Bronchial epithelial cell (primary cell): ENCODE data around the gene RELCH. TPM values are rescaled to one million over a fixed set of nuclear protein-coding genes. Genes with fewer than 3 reads are reported as not detected.

Experiments used
- DNase-seq: peaks from one replicate; pipeline ENCODE4 v3.0.0-alpha.2; 2010; ENCODE audit warnings: low read depth
- FAIRE-seq: peaks from 2 replicates; lab custom pipeline; 2011; peaks lifted over from hg19 to GRCh38; lab: Jason Lieb, UNC
- H3K27me3 ChIP-seq: 2 replicates; pipeline ENCODE4 v1.5.1; 2011; ENCODE audit warnings: low read length; ENCODE audit not compliant: control insufficient read depth, insufficient read depth
- H3K36me3 ChIP-seq: 2 replicates; pipeline ENCODE4 v1.5.1; 2011; ENCODE audit warnings: low read length; ENCODE audit not compliant: control insufficient read depth, insufficient read depth
- H3K4me3 ChIP-seq: 2 replicates; pipeline ENCODE4 v1.5.1; 2011; ENCODE audit warnings: mild to moderate bottlenecking, low read depth, low read length, control low read depth
- total RNA-seq: library from RNA; depleted of rRNA; stranded (reverse); fragments of >200 nt; gene quantifications from 2 replicates; pipeline ENCODE4 v1.2.1, GENCODE V29; 2014
- TF ChIP-seq, protein P1 (sequence below): IDR thresholded peaks from 2 replicates; pipeline ENCODE4 v1.5.1; 2011; ENCODE audit warnings: mild to moderate bottlenecking, moderate library complexity, low read length, control low read depth, inconsistent platforms; ENCODE audit not compliant: insufficient read depth, severe bottlenecking

The RELCH gene
- total RNA-seq, 1 donor from 2014 or later: 29.5 TPM

DNA sequence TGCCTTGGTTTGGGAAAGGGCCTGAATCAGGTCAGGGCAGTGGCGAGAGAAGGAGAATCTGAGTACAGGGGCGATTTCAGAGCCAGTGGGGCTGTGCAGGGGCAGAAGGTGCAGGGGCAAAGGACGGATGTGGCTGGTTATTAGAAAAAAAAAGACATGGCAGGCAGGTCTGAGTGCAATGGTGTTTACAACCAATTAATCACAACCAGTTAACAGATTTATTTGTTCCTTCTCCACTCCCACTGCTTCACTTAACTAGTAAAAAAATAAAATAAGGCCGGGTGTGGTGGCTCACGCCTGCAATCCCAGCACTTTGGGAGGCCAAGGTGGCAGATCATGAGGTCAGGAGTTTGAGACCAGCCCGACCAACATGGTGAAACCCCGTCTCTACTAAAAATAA is 143.6 kb downstream of the RELCH start:
- Histone ChIP-seq H3K27me3 (no peaks in the 10 kb centered on the region), H3K4me3 (no peak overlapping the region), H3K36me3 (no peaks in the 10 kb centered on the region)
- no peak for FAIRE-seq
- TF ChIP-seq, protein P1, sequence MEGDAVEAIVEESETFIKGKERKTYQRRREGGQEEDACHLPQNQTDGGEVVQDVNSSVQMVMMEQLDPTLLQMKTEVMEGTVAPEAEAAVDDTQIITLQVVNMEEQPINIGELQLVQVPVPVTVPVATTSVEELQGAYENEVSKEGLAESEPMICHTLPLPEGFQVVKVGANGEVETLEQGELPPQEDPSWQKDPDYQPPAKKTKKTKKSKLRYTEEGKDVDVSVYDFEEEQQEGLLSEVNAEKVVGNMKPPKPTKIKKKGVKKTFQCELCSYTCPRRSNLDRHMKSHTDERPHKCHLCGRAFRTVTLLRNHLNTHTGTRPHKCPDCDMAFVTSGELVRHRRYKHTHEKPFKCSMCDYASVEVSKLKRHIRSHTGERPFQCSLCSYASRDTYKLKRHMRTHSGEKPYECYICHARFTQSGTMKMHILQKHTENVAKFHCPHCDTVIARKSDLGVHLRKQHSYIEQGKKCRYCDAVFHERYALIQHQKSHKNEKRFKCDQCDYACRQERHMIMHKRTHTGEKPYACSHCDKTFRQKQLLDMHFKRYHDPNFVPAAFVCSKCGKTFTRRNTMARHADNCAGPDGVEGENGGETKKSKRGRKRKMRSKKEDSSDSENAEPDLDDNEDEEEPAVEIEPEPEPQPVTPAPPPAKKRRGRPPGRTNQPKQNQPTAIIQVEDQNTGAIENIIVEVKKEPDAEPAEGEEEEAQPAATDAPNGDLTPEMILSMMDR: no peak
- no peak for DNase-seq

DNA sequence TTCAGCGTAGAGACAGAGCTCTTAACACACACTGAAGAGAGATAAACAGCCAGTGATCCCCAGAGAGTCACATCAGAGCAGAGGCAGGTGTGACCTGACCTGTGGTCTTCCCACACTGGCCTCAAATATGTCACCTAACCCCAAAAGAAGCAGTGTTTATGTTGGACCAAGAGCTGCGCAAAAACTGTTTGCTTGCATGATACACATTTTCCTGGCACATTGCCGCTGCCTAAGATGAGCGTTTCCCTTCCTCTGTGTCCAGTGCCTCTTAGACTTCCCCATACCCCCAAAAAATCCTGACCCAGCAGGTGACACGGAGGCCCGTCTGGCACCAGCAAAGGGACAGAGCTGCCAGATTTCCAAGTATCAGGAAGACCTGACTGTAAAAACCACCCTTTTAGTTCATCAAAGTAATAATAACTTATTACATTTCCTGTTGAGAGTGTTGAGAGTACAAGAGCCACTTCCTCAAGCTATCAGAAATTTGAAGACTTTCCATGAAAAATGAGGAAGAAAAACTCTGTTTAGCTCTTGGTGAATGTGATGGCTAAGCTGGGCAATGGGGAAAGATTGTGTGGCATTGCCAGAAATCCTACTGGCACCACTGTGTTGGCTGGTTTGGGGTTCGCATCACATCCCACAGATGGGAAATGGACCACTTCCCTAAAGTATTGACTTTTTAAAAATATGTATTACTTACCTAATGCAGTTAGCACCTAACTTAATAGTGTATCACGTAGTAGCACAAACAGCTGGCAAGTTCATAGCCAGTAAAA is 144.7 kb downstream of the RELCH start:
- H3K27me3 ChIP-seq: no peaks in the 10 kb centered on the region
- no peak overlapping the region for H3K4me3 ChIP-seq
- DNase-seq: no peak
- FAIRE-seq: no peak
- TF ChIP-seq, protein P1: no peak
- H3K36me3 ChIP-seq: no peaks in the 10 kb centered on the region

DNA sequence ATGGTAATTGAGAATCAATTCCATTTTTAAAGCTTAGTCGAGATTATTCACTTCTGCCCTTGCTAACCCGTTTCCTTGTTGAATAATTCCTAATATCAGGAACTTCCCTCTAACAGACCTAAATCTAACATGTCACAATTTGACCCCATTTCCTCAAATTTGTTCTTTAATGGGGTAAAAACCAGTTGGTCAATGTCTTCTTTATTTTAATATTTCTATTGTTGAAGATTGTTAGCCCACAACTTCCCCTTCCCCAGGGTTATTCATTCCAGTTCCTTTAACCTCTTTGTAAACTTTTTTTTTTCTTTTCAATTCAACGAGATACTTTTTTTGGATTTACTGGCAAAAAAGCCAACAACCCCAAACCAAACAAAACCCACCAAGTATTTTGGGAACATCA is 145.4 kb downstream of the RELCH start:
- FAIRE-seq: no peak

DNA sequence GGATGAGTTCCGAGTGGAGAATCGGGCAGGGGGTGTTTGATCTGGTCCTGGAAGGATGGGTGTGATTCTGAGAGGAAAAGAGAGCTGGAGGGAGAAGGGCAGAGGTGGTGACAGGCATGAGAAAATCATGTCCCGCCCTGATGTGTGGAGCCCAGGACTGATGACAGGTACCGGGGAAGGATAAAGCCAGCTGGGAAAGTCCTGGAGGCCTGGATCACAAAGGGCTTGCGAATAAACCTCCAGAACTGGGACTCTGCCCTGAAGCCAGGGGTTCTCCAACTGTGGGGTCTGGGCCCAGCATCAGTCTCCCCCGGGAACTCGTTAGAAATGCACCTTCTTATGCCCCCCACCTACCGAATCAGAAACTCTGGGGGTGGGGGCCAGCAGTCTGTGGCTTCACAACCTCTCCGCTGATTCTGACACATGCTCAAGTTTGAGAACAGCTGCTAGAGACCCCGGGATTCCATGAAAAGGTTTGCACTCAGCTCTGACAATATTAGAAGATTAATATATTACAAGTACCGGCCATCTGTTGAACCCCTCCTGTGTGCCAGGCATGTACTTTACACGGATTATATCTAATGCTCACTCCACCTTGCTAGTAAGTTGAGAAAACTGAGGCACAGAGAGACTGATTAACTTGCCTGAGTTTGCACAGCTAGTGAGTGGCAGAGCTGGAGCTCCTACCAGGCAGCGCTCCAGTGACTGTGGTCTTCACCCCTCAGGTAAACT is 146.1 kb downstream of the RELCH start:
- DNase-seq: no peak
- Histone ChIP-seq H3K4me3 (no peak overlapping the region), H3K27me3 (no peaks in the 10 kb centered on the region), H3K36me3 (no peaks in the 10 kb centered on the region)
- TF ChIP-seq, protein P1: no peak
- FAIRE-seq: no peak

More for the DNA sequence above, 145.4 kb downstream of the RELCH start:
- no peak for DNase-seq
- TF ChIP-seq, protein P1: no peak
- Histone ChIP-seq H3K36me3 (no peaks in the 10 kb centered on the region), H3K27me3 (no peaks in the 10 kb centered on the region), H3K4me3 (no peak overlapping the region)

DNA sequence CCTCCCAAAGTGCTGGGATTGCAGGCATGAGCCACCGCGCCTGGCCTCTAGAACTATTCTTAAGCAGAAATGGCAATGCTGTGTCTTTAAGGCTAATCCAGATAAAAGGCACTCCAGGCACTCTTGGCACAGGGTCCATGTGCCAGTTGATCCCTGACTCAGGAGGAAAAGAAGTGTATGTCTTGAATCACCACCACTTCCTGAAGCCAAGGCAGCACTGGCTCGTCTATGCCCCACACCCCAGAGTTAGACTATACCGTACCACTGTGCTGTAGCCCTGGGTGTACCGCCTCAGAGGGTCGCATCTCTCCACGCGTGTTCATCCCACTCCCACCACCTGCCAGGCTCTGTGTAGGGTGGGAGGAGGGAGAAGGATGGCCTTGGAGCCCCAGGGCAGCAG is 147.1 kb downstream of the RELCH start:
- Histone ChIP-seq H3K36me3 (no peaks in the 10 kb centered on the region), H3K27me3 (no peaks in the 10 kb centered on the region), H3K4me3 (no peak overlapping the region)
- DNase-seq: peak; percentile 85
- FAIRE-seq: peak; percentile 83
- TF ChIP-seq, protein P1: no peak
